ENCODE results near the gene FARSB.
"Not testable (repeated sequence)": the region's sequence is repeated elsewhere in the genome, so short reads cannot be mapped to it uniquely, and the experiment has no call there.

Gene FARSB

GRCh38 chr2:222655787-222656525 is at the start of gene FARSB:
Gene FARSB, minus strand, starts transcription at chr2:222656092. Its CDS starts 19 bp downstream, at chr2:222656073.
- peak; percentile 97 for ATAC-seq
- H3K4me1 Mint-ChIP-seq, result peaks cover 45% of the 10 kb centered on the region
- peak within 1 kb of the TSS; percentile 97 for H3K4me3 Mint-ChIP-seq
- H3K36me3 Mint-ChIP-seq, result peaks cover 7% of the 10 kb centered on the region
- H3K27ac Mint-ChIP-seq, result peak within 1 kb of the TSS; percentile 99
- H3K9me3 Mint-ChIP-seq, result no peaks in the 10 kb centered on the region
- H3K27me3 Mint-ChIP-seq, result no peaks in the 10 kb centered on the region

GRCh38 chr2:222703886-222704285 is 48.0 kb upstream of the FARSB start:
- peaks cover 23% of the 10 kb centered on the region for H3K4me1 Mint-ChIP-seq
- H3K27me3 Mint-ChIP-seq, result peaks cover 65% of the 10 kb centered on the region
- H3K27ac Mint-ChIP-seq, result no peak overlapping the region
- H3K36me3 Mint-ChIP-seq, result no peaks in the 10 kb centered on the region
- no peak overlapping the region for H3K4me3 Mint-ChIP-seq
- no peak for ATAC-seq
- no peaks in the 10 kb centered on the region for H3K9me3 Mint-ChIP-seq

GRCh38 chr2:222703091-222703490 is 47.2 kb upstream of the FARSB start:
- ATAC-seq, result no peak
- no peak overlapping the region for H3K27ac Mint-ChIP-seq
- peaks cover 70% of the 10 kb centered on the region for H3K27me3 Mint-ChIP-seq
- peaks cover 21% of the 10 kb centered on the region for H3K4me1 Mint-ChIP-seq
- no peak overlapping the region for H3K4me3 Mint-ChIP-seq
- H3K36me3 Mint-ChIP-seq, result no peaks in the 10 kb centered on the region
- no peaks in the 10 kb centered on the region for H3K9me3 Mint-ChIP-seq

- H3K27me3 Mint-ChIP-seq, result peaks cover 57% of the 10 kb centered on the region
- H3K27ac Mint-ChIP-seq, result no peak overlapping the region
- ATAC-seq, result no peak
Measured at GRCh38 chr2:222701721-222702131, 45.8 kb upstream of the FARSB start.

GRCh38 chr2:222701233-222701632 is 45.3 kb upstream of the FARSB start:
- no peaks in the 10 kb centered on the region for H3K9me3 Mint-ChIP-seq
- no peaks in the 10 kb centered on the region for H3K36me3 Mint-ChIP-seq
- H3K27me3 Mint-ChIP-seq, result peaks cover 55% of the 10 kb centered on the region
- ATAC-seq, result no peak
- H3K4me1 Mint-ChIP-seq, result peaks cover 10% of the 10 kb centered on the region
- H3K4me3 Mint-ChIP-seq, result no peak overlapping the region
- no peak overlapping the region for H3K27ac Mint-ChIP-seq

More at GRCh38 chr2:222701721-222702131, 45.8 kb upstream of the FARSB start:
- no peaks in the 10 kb centered on the region for H3K9me3 Mint-ChIP-seq
- H3K4me1 Mint-ChIP-seq, result peaks cover 10% of the 10 kb centered on the region
- H3K4me3 Mint-ChIP-seq, result no peak overlapping the region
- H3K36me3 Mint-ChIP-seq, result no peaks in the 10 kb centered on the region

- Mint-ChIP-seq H3K9me3 (peaks cover 2% of the 10 kb centered on the region), H3K36me3 (no peaks in the 10 kb centered on the region), H3K27ac (no peak overlapping the region)
Measured at GRCh38 chr2:222698276-222698675, 42.4 kb upstream of the FARSB start.

GRCh38 chr2:222693837-222694236 is 37.9 kb upstream of the FARSB start:
- no peak for ATAC-seq
- Mint-ChIP-seq H3K27ac (no peak overlapping the region), H3K36me3 (no peaks in the 10 kb centered on the region), H3K9me3 (peaks cover 3% of the 10 kb centered on the region), H3K27me3 (peaks cover 8% of the 10 kb centered on the region), H3K4me3 (no peak overlapping the region), H3K4me1 (no peaks in the 10 kb centered on the region)

More at GRCh38 chr2:222698276-222698675, 42.4 kb upstream of the FARSB start:
- ATAC-seq, result no peak
- no peak overlapping the region for H3K4me3 Mint-ChIP-seq
- H3K27me3 Mint-ChIP-seq, result peaks cover 44% of the 10 kb centered on the region
- H3K4me1 Mint-ChIP-seq, result peaks cover 10% of the 10 kb centered on the region

GRCh38 chr2:222693413-222693812 is 37.5 kb upstream of the FARSB start:
- not testable (repeated sequence) for H3K4me3 Mint-ChIP-seq, ATAC-seq, H3K27me3 Mint-ChIP-seq, H3K4me1 Mint-ChIP-seq, H3K36me3 Mint-ChIP-seq, H3K9me3 Mint-ChIP-seq, H3K27ac Mint-ChIP-seq

GRCh38 chr2:222690564-222691200 is 34.8 kb upstream of the FARSB start:
- no peaks in the 10 kb centered on the region for H3K36me3 Mint-ChIP-seq
- H3K27ac Mint-ChIP-seq, result no peak overlapping the region
- no peaks in the 10 kb centered on the region for H3K27me3 Mint-ChIP-seq
- H3K9me3 Mint-ChIP-seq, result peaks cover 3% of the 10 kb centered on the region
- no peak overlapping the region for H3K4me3 Mint-ChIP-seq
- no peaks in the 10 kb centered on the region for H3K4me1 Mint-ChIP-seq
- ATAC-seq, result peak; percentile 87

GRCh38 chr2:222689322-222689721 is 33.4 kb upstream of the FARSB start:
- Mint-ChIP-seq H3K9me3 (peaks cover 3% of the 10 kb centered on the region), H3K27ac (no peak overlapping the region), H3K36me3 (no peaks in the 10 kb centered on the region), H3K27me3 (peaks cover 9% of the 10 kb centered on the region), H3K4me1 (no peaks in the 10 kb centered on the region), H3K4me3 (no peak overlapping the region)
- ATAC-seq, result no peak

- H3K4me3 Mint-ChIP-seq, result no peak overlapping the region
- H3K9me3 Mint-ChIP-seq, result peaks cover 3% of the 10 kb centered on the region
- H3K36me3 Mint-ChIP-seq, result no peaks in the 10 kb centered on the region
- peaks cover 9% of the 10 kb centered on the region for H3K27me3 Mint-ChIP-seq
- no peak overlapping the region for H3K27ac Mint-ChIP-seq
- ATAC-seq, result no peak
- no peaks in the 10 kb centered on the region for H3K4me1 Mint-ChIP-seq
Measured at GRCh38 chr2:222688917-222689316, 33.0 kb upstream of the FARSB start.

GRCh38 chr2:222686086-222686750 is 30.3 kb upstream of the FARSB start:
- ATAC-seq, result no peak
- Mint-ChIP-seq H3K9me3 (no peaks in the 10 kb centered on the region), H3K4me1 (no peaks in the 10 kb centered on the region), H3K4me3 (no peak overlapping the region), H3K27ac (no peak overlapping the region), H3K27me3 (peaks cover 19% of the 10 kb centered on the region), H3K36me3 (no peaks in the 10 kb centered on the region)

GRCh38 chr2:222683805-222684204 is 27.9 kb upstream of the FARSB start:
- H3K36me3 Mint-ChIP-seq, result no peaks in the 10 kb centered on the region
- no peak overlapping the region for H3K4me3 Mint-ChIP-seq
- no peak overlapping the region for H3K27ac Mint-ChIP-seq
- H3K27me3 Mint-ChIP-seq, result peaks cover 24% of the 10 kb centered on the region
- H3K4me1 Mint-ChIP-seq, result no peaks in the 10 kb centered on the region
- H3K9me3 Mint-ChIP-seq, result no peaks in the 10 kb centered on the region
- ATAC-seq, result no peak

- no peaks in the 10 kb centered on the region for H3K36me3 Mint-ChIP-seq
- no peak overlapping the region for H3K27ac Mint-ChIP-seq
- H3K9me3 Mint-ChIP-seq, result no peaks in the 10 kb centered on the region
- H3K4me3 Mint-ChIP-seq, result no peak overlapping the region
- no peak for ATAC-seq
- peaks cover 36% of the 10 kb centered on the region for H3K27me3 Mint-ChIP-seq
- peaks cover 9% of the 10 kb centered on the region for H3K4me1 Mint-ChIP-seq
Measured at GRCh38 chr2:222677981-222678380, 22.1 kb upstream of the FARSB start.

- Mint-ChIP-seq H3K4me1 (peaks cover 21% of the 10 kb centered on the region), H3K27ac (no peak overlapping the region), H3K4me3 (no peak overlapping the region), H3K27me3 (peaks cover 55% of the 10 kb centered on the region), H3K9me3 (no peaks in the 10 kb centered on the region), H3K36me3 (no peaks in the 10 kb centered on the region)
- ATAC-seq, result peak; percentile 60
Measured at GRCh38 chr2:222673883-222674282, 18.0 kb upstream of the FARSB start.
